H1 (cell line): ENCODE measurements around the gene NOBOX. TPM values are rescaled to one million over a fixed set of nuclear protein-coding genes. Genes with fewer than 3 reads are reported as not detected.

Experiments used
- CBX8 ChIP-seq: fragments of 300-800, 300-1000 bp; sonication (generic); IDR thresholded peaks from 2 replicates; pipeline ENCODE4 v1.7.1; 2016; ENCODE audit warnings: low read depth, low read length, borderline replicate concordance
- RBBP5 ChIP-seq: IDR thresholded peaks from 2 replicates; pipeline ENCODE4 v1.7.1; 2012; ENCODE audit warnings: low read depth, mild to moderate bottlenecking, inconsistent platforms, low read length, moderate library complexity, borderline replicate concordance
- TEAD4 ChIP-seq: IDR thresholded peaks from 2 replicates; pipeline ENCODE4 v1.6.1; 2012; ENCODE audit warnings: low read depth, low read length, inconsistent platforms, mixed read lengths
- polyA plus RNA-seq, 7 experiments: library from polyadenylated mRNA; depleted of rRNA in 3 of 7; stranded (reverse) in 5 of 7; unstranded in 2 of 7; fragments of >200 nt in 5 of 7; fragments of 200-250 nt in 2 of 7; gene quantifications; 1 replicate in 5 of 7; 2 replicates in 1 of 7; 4 replicates in 1 of 7; pipeline versions ENCODE4 v1.2.1 to v1.2.3, GENCODE V29; 2011 to 2013; ENCODE audit warnings: missing spikeins in 2 of 7, mixed read lengths in 2 of 7
- total RNA-seq: library from RNA; stranded (reverse); fragmentation: NEBNext Ultra II Directional; extraction: Animal tissue kit (Norgen Biotek cat#: 25700); gene quantifications from 2 replicates; pipeline ENCODE4 v1.2.1, GENCODE V29; 2021
- TF ChIP-seq, protein P1 (sequence below): fragments of 300-600 bp; sonication (generic); IDR thresholded peaks from 2 replicates; pipeline ENCODE4 v1.7.1; 2012; ENCODE audit warnings: low read length, moderate library complexity, mild to moderate bottlenecking, inconsistent platforms; ENCODE audit not compliant: insufficient replicate concordance
- TF ChIP-seq, protein P2 (sequence below): IDR thresholded peaks from 2 replicates; pipeline ENCODE4 v1.6.1; 2012; ENCODE audit warnings: inconsistent platforms

Gene NOBOX
- total and polyA plus RNA-seq, 2 of the 8 experiments (the other 6 are each of a cell fraction or from before 2014, with no cell fraction given) = not detected

DNA sequence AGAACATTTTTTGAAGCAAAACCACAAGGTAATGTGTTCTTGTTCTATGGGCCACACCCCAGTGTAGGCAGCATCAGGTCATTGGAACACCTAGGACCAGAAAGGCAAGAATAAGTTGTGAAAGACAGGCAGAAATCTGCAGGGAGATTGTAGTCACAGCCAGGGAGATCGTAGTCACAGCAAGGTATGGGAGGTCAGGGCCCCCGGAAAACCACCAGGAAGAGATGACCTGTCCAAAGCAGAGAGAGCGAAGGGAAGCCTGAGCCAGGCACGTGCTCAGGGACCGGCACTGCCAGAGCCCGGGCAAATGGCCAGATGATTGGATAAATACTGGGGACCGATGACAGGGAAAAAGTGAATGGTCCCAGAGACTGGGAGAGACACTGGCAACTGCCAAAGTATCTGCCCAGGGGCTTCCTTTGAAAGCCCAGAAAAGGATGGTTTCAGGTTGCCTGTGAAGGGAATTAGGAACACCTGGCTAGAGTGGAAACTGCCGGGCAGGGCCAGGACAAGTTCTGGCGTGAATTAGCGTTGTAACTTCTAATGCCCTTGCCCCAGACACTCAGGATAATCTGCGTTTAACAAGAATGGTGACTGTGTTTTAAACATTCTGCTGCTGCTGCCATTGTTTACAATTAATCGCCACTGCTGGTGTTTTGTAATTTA lies 3.9 kb upstream of the NOBOX start (continued):
- TF ChIP-seq, protein P1, sequence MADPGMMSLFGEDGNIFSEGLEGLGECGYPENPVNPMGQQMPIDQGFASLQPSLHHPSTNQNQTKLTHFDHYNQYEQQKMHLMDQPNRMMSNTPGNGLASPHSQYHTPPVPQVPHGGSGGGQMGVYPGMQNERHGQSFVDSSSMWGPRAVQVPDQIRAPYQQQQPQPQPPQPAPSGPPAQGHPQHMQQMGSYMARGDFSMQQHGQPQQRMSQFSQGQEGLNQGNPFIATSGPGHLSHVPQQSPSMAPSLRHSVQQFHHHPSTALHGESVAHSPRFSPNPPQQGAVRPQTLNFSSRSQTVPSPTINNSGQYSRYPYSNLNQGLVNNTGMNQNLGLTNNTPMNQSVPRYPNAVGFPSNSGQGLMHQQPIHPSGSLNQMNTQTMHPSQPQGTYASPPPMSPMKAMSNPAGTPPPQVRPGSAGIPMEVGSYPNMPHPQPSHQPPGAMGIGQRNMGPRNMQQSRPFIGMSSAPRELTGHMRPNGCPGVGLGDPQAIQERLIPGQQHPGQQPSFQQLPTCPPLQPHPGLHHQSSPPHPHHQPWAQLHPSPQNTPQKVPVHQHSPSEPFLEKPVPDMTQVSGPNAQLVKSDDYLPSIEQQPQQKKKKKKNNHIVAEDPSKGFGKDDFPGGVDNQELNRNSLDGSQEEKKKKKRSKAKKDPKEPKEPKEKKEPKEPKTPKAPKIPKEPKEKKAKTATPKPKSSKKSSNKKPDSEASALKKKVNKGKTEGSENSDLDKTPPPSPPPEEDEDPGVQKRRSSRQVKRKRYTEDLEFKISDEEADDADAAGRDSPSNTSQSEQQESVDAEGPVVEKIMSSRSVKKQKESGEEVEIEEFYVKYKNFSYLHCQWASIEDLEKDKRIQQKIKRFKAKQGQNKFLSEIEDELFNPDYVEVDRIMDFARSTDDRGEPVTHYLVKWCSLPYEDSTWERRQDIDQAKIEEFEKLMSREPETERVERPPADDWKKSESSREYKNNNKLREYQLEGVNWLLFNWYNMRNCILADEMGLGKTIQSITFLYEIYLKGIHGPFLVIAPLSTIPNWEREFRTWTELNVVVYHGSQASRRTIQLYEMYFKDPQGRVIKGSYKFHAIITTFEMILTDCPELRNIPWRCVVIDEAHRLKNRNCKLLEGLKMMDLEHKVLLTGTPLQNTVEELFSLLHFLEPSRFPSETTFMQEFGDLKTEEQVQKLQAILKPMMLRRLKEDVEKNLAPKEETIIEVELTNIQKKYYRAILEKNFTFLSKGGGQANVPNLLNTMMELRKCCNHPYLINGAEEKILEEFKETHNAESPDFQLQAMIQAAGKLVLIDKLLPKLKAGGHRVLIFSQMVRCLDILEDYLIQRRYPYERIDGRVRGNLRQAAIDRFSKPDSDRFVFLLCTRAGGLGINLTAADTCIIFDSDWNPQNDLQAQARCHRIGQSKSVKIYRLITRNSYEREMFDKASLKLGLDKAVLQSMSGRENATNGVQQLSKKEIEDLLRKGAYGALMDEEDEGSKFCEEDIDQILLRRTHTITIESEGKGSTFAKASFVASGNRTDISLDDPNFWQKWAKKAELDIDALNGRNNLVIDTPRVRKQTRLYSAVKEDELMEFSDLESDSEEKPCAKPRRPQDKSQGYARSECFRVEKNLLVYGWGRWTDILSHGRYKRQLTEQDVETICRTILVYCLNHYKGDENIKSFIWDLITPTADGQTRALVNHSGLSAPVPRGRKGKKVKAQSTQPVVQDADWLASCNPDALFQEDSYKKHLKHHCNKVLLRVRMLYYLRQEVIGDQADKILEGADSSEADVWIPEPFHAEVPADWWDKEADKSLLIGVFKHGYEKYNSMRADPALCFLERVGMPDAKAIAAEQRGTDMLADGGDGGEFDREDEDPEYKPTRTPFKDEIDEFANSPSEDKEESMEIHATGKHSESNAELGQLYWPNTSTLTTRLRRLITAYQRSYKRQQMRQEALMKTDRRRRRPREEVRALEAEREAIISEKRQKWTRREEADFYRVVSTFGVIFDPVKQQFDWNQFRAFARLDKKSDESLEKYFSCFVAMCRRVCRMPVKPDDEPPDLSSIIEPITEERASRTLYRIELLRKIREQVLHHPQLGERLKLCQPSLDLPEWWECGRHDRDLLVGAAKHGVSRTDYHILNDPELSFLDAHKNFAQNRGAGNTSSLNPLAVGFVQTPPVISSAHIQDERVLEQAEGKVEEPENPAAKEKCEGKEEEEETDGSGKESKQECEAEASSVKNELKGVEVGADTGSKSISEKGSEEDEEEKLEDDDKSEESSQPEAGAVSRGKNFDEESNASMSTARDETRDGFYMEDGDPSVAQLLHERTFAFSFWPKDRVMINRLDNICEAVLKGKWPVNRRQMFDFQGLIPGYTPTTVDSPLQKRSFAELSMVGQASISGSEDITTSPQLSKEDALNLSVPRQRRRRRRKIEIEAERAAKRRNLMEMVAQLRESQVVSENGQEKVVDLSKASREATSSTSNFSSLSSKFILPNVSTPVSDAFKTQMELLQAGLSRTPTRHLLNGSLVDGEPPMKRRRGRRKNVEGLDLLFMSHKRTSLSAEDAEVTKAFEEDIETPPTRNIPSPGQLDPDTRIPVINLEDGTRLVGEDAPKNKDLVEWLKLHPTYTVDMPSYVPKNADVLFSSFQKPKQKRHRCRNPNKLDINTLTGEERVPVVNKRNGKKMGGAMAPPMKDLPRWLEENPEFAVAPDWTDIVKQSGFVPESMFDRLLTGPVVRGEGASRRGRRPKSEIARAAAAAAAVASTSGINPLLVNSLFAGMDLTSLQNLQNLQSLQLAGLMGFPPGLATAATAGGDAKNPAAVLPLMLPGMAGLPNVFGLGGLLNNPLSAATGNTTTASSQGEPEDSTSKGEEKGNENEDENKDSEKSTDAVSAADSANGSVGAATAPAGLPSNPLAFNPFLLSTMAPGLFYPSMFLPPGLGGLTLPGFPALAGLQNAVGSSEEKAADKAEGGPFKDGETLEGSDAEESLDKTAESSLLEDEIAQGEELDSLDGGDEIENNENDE = no peak
- TF ChIP-seq TEAD4 = no peak
- TF ChIP-seq, protein P2, sequence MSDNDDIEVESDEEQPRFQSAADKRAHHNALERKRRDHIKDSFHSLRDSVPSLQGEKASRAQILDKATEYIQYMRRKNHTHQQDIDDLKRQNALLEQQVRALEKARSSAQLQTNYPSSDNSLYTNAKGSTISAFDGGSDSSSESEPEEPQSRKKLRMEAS = peak; percentile 47
- TF ChIP-seq RBBP5 = no peak
- no peak for TF ChIP-seq CBX8
- TF ChIP-seq, all 59 proteins: peak for 2
